Measurements from ENCODE around the gene PDCD1. TPM values are rescaled to one million over a fixed set of nuclear protein-coding genes. Genes with fewer than 3 reads are reported as not detected.

Gene PDCD1
- total RNA-seq, 3 donors from 2014 or later (not counting 1 experiment from before 2014, with no cell fraction given): 0.45 TPM; not detected in 2

- peaks cover 59 to 79% of the 10 kb centered on the region in 2 donors for H3K4me1 Mint-ChIP-seq
- no peaks in the 10 kb centered on the region for H3K36me3 Mint-ChIP-seq
- H3K4me3 ChIP-seq (ENCODE audit: low read length): no peak overlapping the region
- peaks cover 0 to 23% of the 10 kb centered on the region in 2 donors for H3K27me3 Mint-ChIP-seq (ENCODE audit: low read depth in 2 of 2)
- 16% methylated on average over 19 of the region's 19 CpGs for WGBS (ENCODE audit: insufficient coverage)
- no peaks in the 10 kb centered on the region for H3K9me3 ChIP-seq (ENCODE audit: control insufficient read depth, insufficient read depth, low read length)
- peaks cover 17% of the 10 kb centered on the region for H3K27me3 ChIP-seq (ENCODE audit: control insufficient read depth, insufficient read depth, low read length)
- intact Hi-C loops (cut with micrococcal nuclease): loop anchor here (2.0 kb wide), 2 partner anchors 23 to 105 kb away; no protein-coding TSS in a partner anchor
- H3K4me3 Mint-ChIP-seq: peak overlapping the region; percentile 78
- H3K9me3 Mint-ChIP-seq: no peaks in the 10 kb centered on the region
- TF ChIP-seq, protein P1, sequence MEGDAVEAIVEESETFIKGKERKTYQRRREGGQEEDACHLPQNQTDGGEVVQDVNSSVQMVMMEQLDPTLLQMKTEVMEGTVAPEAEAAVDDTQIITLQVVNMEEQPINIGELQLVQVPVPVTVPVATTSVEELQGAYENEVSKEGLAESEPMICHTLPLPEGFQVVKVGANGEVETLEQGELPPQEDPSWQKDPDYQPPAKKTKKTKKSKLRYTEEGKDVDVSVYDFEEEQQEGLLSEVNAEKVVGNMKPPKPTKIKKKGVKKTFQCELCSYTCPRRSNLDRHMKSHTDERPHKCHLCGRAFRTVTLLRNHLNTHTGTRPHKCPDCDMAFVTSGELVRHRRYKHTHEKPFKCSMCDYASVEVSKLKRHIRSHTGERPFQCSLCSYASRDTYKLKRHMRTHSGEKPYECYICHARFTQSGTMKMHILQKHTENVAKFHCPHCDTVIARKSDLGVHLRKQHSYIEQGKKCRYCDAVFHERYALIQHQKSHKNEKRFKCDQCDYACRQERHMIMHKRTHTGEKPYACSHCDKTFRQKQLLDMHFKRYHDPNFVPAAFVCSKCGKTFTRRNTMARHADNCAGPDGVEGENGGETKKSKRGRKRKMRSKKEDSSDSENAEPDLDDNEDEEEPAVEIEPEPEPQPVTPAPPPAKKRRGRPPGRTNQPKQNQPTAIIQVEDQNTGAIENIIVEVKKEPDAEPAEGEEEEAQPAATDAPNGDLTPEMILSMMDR (IDR thresholded peaks at IDR 0.05): no peak
- H3K27ac ChIP-seq (ENCODE audit: low read length): peak overlapping the region; percentile 53
- ATAC-seq (peak; percentile 43 to 63 (median 58)), DNase-seq (peak; percentile 54 to 83)
- no peaks in the 10 kb centered on the region for H3K36me3 ChIP-seq (ENCODE audit: control insufficient read depth, insufficient read depth, low read length)
- peak overlapping the region; percentile 76 to 79 for H3K27ac Mint-ChIP-seq
- peaks cover 100% of the 10 kb centered on the region for H3K4me1 ChIP-seq (ENCODE audit: control insufficient read depth, insufficient read depth, low read length)
Observed at GRCh38 chr2:241867776-241868420, 9.2 kb upstream of the PDCD1 start.

DNA sequence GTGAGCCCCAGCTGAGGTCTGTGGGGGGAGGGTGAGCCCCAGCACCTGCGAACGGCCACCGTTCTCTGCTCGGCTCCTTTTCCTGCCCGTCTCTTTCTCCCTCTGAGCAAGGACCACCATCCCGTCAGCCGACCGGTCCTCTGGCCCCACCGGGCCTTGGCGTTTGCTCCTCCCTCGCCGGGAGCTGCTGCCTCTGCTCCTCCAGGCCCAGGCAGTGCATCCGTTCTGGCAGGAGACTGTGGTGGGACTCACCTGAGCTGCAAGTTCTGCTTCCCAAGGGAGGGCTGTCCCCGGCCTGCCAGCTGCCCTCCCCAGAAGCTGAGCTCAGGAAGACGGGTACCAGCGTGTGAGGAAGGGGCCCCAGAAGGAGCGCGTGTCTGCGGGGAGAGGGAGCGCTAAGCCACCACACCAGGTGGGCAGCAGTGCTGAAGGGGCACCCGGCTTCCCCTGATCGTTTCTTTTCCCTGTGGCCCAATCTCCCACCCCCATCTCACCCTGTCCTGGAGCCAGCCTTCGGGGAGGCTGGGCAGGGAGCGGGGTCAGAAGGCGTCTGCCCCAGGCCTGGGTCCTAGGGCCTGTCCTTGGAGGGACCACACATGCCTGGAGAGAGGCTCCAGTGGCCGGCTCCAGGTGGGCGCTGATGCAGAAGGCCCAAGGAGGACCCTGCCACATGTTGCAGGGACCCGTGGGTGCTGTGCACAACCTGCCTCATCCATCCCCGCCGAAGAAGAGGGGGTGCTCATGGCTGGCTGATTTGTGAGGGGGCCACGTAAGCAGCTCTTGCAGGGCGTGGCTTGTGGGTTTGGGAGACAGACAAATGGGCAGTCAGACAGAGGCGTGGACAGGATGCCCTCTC lies 8.3 kb upstream of the PDCD1 start:
- Histone ChIP-seq H3K9me3 (ENCODE audit: control insufficient read depth, insufficient read depth, low read length) (no peaks in the 10 kb centered on the region), H3K4me1 (ENCODE audit: control insufficient read depth, insufficient read depth, low read length) (peaks cover 97% of the 10 kb centered on the region), H3K27me3 (ENCODE audit: control insufficient read depth, insufficient read depth, low read length) (peaks cover 19% of the 10 kb centered on the region), H3K27ac (ENCODE audit: low read length) (peak overlapping the region; percentile 53), H3K4me3 (ENCODE audit: low read length) (no peak overlapping the region), H3K36me3 (ENCODE audit: control insufficient read depth, insufficient read depth, low read length) (no peaks in the 10 kb centered on the region)
- peak overlapping the region; percentile 35 for H3K4me3 Mint-ChIP-seq
- H3K36me3 Mint-ChIP-seq: no peaks in the 10 kb centered on the region
- intact Hi-C loops (cut with micrococcal nuclease): no loop called here
- DNase-seq (peak in 1 of 2 donors; percentile 35), ATAC-seq (no peak)
- peak overlapping the region in 1 of 2 donors; percentile 76 for H3K27ac Mint-ChIP-seq
- 45% methylated on average over 32 of the region's 33 CpGs for WGBS (ENCODE audit: insufficient coverage)
- TF ChIP-seq, protein P1 (IDR thresholded peaks at IDR 0.05): no peak
- peaks cover 0 to 23% of the 10 kb centered on the region in 2 donors for H3K27me3 Mint-ChIP-seq (ENCODE audit: low read depth in 2 of 2)
- H3K4me1 Mint-ChIP-seq: peaks cover 53 to 72% of the 10 kb centered on the region in 2 donors
- H3K9me3 Mint-ChIP-seq: no peaks in the 10 kb centered on the region

DNA sequence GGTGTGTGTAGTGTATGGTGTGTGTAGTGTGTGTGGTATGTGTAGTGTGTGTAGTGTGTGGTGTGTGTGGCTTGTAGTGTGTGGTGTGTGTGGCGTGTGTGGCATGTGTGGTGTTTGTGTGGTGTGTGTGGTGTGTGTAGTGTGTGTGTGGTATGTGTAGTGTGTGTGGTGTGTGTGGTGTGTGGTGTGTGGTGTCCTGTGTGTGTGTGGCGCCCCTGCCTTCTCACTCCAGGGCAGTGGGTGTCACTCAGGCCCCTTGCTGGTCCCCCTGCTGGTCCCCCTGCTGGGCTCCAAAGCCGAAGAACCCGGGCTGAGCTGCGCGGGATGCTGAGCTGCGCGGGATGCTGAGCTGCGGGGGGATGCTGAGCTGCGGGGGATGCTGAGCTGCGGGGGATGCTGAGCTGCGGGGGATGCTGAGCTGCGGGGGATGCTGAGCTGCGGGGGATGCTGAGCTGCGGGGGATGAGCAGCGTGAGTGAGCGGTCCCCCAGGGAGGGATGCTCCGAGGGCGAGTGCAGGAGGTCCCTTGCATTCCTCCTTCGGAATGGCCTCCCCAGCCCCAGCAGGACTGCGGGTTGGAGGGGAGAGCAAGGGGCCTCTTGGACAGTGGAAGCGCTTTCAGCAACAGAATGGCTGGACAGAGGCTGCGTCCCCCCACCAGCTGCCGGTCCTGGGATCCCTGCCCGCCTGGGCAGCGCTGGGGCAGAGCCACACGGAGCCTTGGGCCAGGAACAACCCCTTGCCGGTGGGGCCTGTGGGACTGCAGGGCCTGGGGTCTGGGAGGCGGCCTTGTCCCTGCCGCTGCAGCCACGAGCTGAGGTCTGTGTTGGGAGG lies 7.5 kb upstream of the PDCD1 start:
- Histone ChIP-seq H3K4me1 (ENCODE audit: control insufficient read depth, insufficient read depth, low read length) (peaks cover 89% of the 10 kb centered on the region), H3K27me3 (ENCODE audit: control insufficient read depth, insufficient read depth, low read length) (peaks cover 19% of the 10 kb centered on the region), H3K27ac (ENCODE audit: low read length) (no peak overlapping the region), H3K4me3 (ENCODE audit: low read length) (no peak overlapping the region), H3K36me3 (ENCODE audit: control insufficient read depth, insufficient read depth, low read length) (no peaks in the 10 kb centered on the region), H3K9me3 (ENCODE audit: control insufficient read depth, insufficient read depth, low read length) (no peaks in the 10 kb centered on the region)
- ATAC-seq (peak in 1 of 3 donors; percentile 5), DNase-seq (no peak)
- H3K36me3 Mint-ChIP-seq: no peaks in the 10 kb centered on the region
- TF ChIP-seq, protein P1 (IDR thresholded peaks at IDR 0.05): no peak
- H3K4me1 Mint-ChIP-seq: peaks cover 48 to 72% of the 10 kb centered on the region in 2 donors
- intact Hi-C loops (cut with micrococcal nuclease): loop anchor here (2.0 kb wide), 1 partner anchor 13 kb away; no protein-coding TSS in a partner anchor
- H3K9me3 Mint-ChIP-seq: no peaks in the 10 kb centered on the region
- peak overlapping the region; percentile 6 for H3K4me3 Mint-ChIP-seq
- peak overlapping the region in 1 of 2 donors; percentile 45 for H3K27ac Mint-ChIP-seq
- 31% methylated on average over 31 of the region's 31 CpGs for WGBS (ENCODE audit: insufficient coverage)
- peaks cover 0 to 32% of the 10 kb centered on the region in 2 donors for H3K27me3 Mint-ChIP-seq (ENCODE audit: low read depth in 2 of 2)
